GM12878 (cell line): ENCODE results near the gene AEN. TPM values are rescaled to one million over a fixed set of nuclear protein-coding genes. Genes with fewer than 3 reads are reported as not detected.
A peak's percentile ranks its signal among the peaks of the same experiment; 100 is the strongest.

ENCODE experiments used
- ATAC-seq: fragments of 200-7000 bp; cut with Tn5 transposase; 3 replicates; pipeline ENCODE4 v1.9.1; 2020; ENCODE audit warnings: mild to moderate bottlenecking, moderate library complexity
- BruUV-seq: library from RNA; stranded (reverse); fragments of 400-500 nt; replicated peaks from 2 replicates; lab custom pipeline; 2021; lab: Mats Ljungman, UMichigan
- CTCF ChIA-PET: fragments of 300-600 bp; sonication (Branson Sonifier 250); formaldehyde crosslinking; extraction: SDS; loops from one replicate; lab custom pipeline; 2021; ENCODE audit warnings: inconsistent platforms; lab: Yijun Ruan, JAX
- POLR2A ChIA-PET: fragments of 350-600 bp; formaldehyde crosslinking; extraction: SDS; loops from one replicate; lab custom pipeline; 2021; ENCODE audit warnings: inconsistent platforms; lab: Charles Lee
- RAD21 ChIA-PET: fragments of 300-600 bp; sonication (Branson Sonifier 250); formaldehyde crosslinking; loops from one replicate; lab custom pipeline; 2023; ENCODE audit warnings: antibody characterized with exemption; ENCODE audit not compliant: unreplicated experiment; lab: Charles Lee
- SMC1A ChIA-PET: fragments of 300-600 bp; sonication (Branson Sonifier 250); formaldehyde crosslinking; loops from one replicate; lab custom pipeline; 2023; ENCODE audit not compliant: unreplicated experiment, uncharacterized antibody; lab: Charles Lee
- DNase-seq: peaks from one replicate; pipeline ENCODE4 v3.0.0-alpha.2; 2011; ENCODE audit warnings: low read depth, low spot score
- FAIRE-seq: peaks from 3 replicates; lab custom pipeline; 2011; peaks lifted over from hg19 to GRCh38; lab: Jason Lieb, UNC
- H2AFZ ChIP-seq: 2 replicates; pipeline ENCODE4 v1.6.0; 2011; ENCODE audit warnings: low read depth, low read length, control low read depth; ENCODE audit not compliant: control insufficient read depth
- H3K27ac ChIP-seq: 2 replicates; pipeline ENCODE4 v1.5.1; 2011; ENCODE audit warnings: control low read depth; ENCODE audit not compliant: control insufficient read depth, insufficient read depth
- H3K27me3 ChIP-seq, 2 experiments: replicated peaks in 1 of 2; 2 replicates each; pipeline versions ENCODE4 v1.6.0 to v1.6.1; 2011; ENCODE audit warnings: low read length in 1 of 2; ENCODE audit not compliant: control insufficient read depth in 2 of 2, insufficient read depth in 2 of 2
- H3K36me3 ChIP-seq, 2 experiments: 2 replicates each; pipeline ENCODE4 v1.5.1; 2011; ENCODE audit warnings: low read length in 1 of 2; ENCODE audit not compliant: control insufficient read depth in 2 of 2, insufficient read depth in 2 of 2
- H3K4me1 ChIP-seq: 2 replicates; pipeline ENCODE4 v1.6.1; 2011; ENCODE audit warnings: mild to moderate bottlenecking, low read length, moderate library complexity, mixed read lengths; ENCODE audit not compliant: control insufficient read depth, insufficient read depth
- H3K4me2 ChIP-seq: 2 replicates; pipeline ENCODE4 v1.6.0; 2011; ENCODE audit warnings: control low read depth; ENCODE audit not compliant: control insufficient read depth, insufficient read depth
- H3K4me3 ChIP-seq: fragments of 200-600 bp; sonication (generic); 2 replicates; pipeline ENCODE4 v1.5.1; 2016
- H3K79me2 ChIP-seq: 2 replicates; pipeline ENCODE4 v1.6.0; 2011; ENCODE audit warnings: low read length; ENCODE audit not compliant: control insufficient read depth, insufficient read depth
- H3K9ac ChIP-seq: 2 replicates; pipeline ENCODE4 v1.8.0; 2011; ENCODE audit warnings: low read length, control low read depth, mixed read lengths; ENCODE audit not compliant: control insufficient read depth, insufficient read depth
- H3K9me3 ChIP-seq: replicated peaks from 3 replicates; pipeline ENCODE4 v1.5.1; 2011; ENCODE audit warnings: mild to moderate bottlenecking, low read length; ENCODE audit not compliant: control insufficient read depth, insufficient read depth
- H4K20me1 ChIP-seq: 2 replicates; pipeline ENCODE4 v1.6.0; 2011; ENCODE audit not compliant: control insufficient read depth, insufficient read depth
- BHLHE40 ChIP-seq, 2 experiments: fragments of 450-650 bp in 1 of 2; IDR thresholded peaks; 2 replicates each; pipeline ENCODE4 v1.6.1; 2011 to 2017; ENCODE audit warnings: low read depth in 2 of 2, borderline replicate concordance in 1 of 2, improper control_type of control experiment in 1 of 2, low read length in 1 of 2, mild to moderate bottlenecking in 1 of 2
- CBX5 ChIP-seq: sonication (generic); IDR thresholded peaks from 2 replicates; pipeline ENCODE4 v1.6.1; 2016; ENCODE audit warnings: low read depth, moderate library complexity, mild to moderate bottlenecking, inconsistent platforms
- EP300 ChIP-seq, 2 experiments: fragments of 150-350 bp in 1 of 2; IDR thresholded peaks; 2 replicates each; pipeline ENCODE4 v1.6.1; 2011 to 2012; ENCODE audit warnings: low read depth in 2 of 2, low read length in 2 of 2, borderline replicate concordance in 1 of 2, improper control_type of control experiment in 1 of 2, inconsistent platforms in 1 of 2; ENCODE audit not compliant: control insufficient read depth in 1 of 2
- ETV6 ChIP-seq, 2 experiments: fragments of 450-650 bp in 1 of 2; IDR thresholded peaks in 1 of 2; conservative IDR thresholded peaks in 1 of 2; 2 replicates each; pipeline ENCODE4 v1.6.1; 2014; ENCODE audit warnings: antibody characterized with exemption in 1 of 2, borderline replicate concordance in 1 of 2, low read depth in 1 of 2, mild to moderate bottlenecking in 1 of 2, moderate library complexity in 1 of 2
- HDAC6 ChIP-seq: fragments of 200-600 bp; sonication (generic); IDR thresholded peaks from one replicate; pipeline ENCODE4 v1.8.0; 2017; ENCODE audit warnings: antibody characterized with exemption; ENCODE audit not compliant: unreplicated experiment
- JUNB ChIP-seq: IDR thresholded peaks from 2 replicates; pipeline ENCODE4 v1.6.1; 2016; ENCODE audit warnings: antibody characterized with exemption, mild to moderate bottlenecking
- KDM1A ChIP-seq: fragments of 200-600 bp; sonication (generic); IDR thresholded peaks from 2 replicates; pipeline ENCODE4 v1.6.1; 2016; ENCODE audit warnings: borderline replicate concordance
- WGBS: methylation state at CpG from one replicate; pipeline ENCODE4 v1.1.6; 2016; ENCODE audit warnings: low lambda C conversion rate; ENCODE audit not compliant: insufficient replicate concordance, insufficient coverage; ENCODE audit errors: missing lambda C conversion rate; 5-methylcytosine and 5-hydroxymethylcytosine counted together
- in situ Hi-C: fragments of 300-500 bp; cut with MboI; formaldehyde crosslinking; loops from 9 replicates; pipeline ENCODE4 v1.14.3; 2018; ENCODE audit warnings: mixed read lengths
- intact Hi-C: fragments of 100-400 bp; cut with micrococcal nuclease; formaldehyde crosslinking; loops from one replicate; pipeline ENCODE4 v1.14.2; 2022; ENCODE audit not compliant: unreplicated experiment
- polyA plus RNA-seq, 11 experiments: library from polyadenylated mRNA; depleted of rRNA in 4 of 11; unstranded in 6 of 11; stranded (reverse) in 5 of 11; fragments of >200 nt; fragmentation: Nextera tagmentation in 4 of 11; fragmentation: Illumina TruSeq in 1 of 11; extraction: Ambion mirVana in 4 of 11; extraction: Trizol in 1 of 11; gene quantifications; 1 replicate in 1 of 11; 2 replicates in 10 of 11; pipeline versions ENCODE4 v1.2.1 to v1.2.3, GENCODE V29; 2011 to 2016; ENCODE audit warnings: inconsistent platforms in 2 of 11, missing spikeins in 2 of 11, low read depth in 1 of 11
- total RNA-seq, 4 experiments: library from RNA; depleted of rRNA in 3 of 4; stranded (reverse); fragments of >200 nt in 3 of 4; fragmentation: Illumina TruSeq in 1 of 4; extraction: Trizol in 1 of 4; gene quantifications; 2 replicates each; pipeline versions ENCODE4 v1.2.1 to v1.2.3, GENCODE V29; 2013 to 2021
- TF ChIP-seq, protein P1 (sequence below): fragments of 450-650 bp; IDR thresholded peaks from 2 replicates; pipeline ENCODE4 v1.6.1; 2017; ENCODE audit warnings: mild to moderate bottlenecking, moderate library complexity
- TF ChIP-seq, protein P2 (sequence below): IDR thresholded peaks from 2 replicates; pipeline ENCODE4 v1.6.1; 2012; ENCODE audit warnings: low read length, inconsistent platforms
- TF ChIP-seq, protein P3 (sequence below): IDR thresholded peaks from 2 replicates; pipeline ENCODE4 v1.6.1; 2011; ENCODE audit warnings: borderline replicate concordance, low read depth, mild to moderate bottlenecking, moderate library complexity, low read length; ENCODE audit not compliant: insufficient read depth, poor library complexity, severe bottlenecking

Gene AEN
- total and polyA plus RNA-seq, 10 of the 15 experiments (the other 5 are each of a cell fraction or from before 2014, with no cell fraction given) = 11.7 to 81.2 (median 53.7) TPM

DNA sequence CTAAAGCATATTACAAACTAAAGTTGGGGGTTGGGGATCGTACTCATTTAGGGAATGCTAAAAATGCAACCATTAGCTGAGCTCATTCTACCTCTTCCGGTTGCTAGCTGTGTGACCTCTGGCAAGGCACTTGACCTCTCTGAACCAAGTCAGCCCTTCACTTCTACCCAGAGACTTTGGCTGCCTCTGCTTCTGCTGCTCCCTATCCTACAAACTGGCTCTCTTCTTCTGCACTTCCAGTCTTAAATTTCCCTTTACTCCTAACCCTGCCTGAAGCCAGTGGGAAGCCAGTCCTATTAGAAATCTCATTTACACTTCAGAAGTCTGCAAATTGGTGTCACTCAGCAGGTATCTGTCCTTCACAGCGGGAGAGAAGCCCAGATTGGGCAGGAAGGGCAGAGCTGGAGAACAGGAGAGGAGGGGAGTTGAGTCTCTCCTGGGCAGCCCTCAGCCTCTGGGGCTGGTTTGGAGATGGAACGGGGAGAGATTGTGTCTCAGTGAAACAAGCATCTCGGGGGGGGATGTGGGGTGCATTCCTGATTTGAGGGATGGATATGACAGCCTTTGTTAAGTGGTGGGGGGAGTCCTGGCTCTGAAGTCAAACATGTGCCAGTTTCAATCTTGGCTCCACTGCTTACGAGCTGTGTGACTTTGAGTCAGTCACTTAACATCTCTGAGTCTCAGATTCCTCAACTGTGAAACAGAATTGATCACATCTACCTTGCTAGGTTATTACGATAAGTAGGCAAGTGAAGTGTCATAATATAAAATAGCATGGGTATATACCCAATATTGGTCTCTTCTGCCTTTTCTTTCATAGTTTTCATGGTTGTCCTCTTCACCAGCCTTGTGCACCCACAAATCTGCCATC lies 7.8 kb upstream of the AEN start (continued):
- TF ChIP-seq, protein P1, sequence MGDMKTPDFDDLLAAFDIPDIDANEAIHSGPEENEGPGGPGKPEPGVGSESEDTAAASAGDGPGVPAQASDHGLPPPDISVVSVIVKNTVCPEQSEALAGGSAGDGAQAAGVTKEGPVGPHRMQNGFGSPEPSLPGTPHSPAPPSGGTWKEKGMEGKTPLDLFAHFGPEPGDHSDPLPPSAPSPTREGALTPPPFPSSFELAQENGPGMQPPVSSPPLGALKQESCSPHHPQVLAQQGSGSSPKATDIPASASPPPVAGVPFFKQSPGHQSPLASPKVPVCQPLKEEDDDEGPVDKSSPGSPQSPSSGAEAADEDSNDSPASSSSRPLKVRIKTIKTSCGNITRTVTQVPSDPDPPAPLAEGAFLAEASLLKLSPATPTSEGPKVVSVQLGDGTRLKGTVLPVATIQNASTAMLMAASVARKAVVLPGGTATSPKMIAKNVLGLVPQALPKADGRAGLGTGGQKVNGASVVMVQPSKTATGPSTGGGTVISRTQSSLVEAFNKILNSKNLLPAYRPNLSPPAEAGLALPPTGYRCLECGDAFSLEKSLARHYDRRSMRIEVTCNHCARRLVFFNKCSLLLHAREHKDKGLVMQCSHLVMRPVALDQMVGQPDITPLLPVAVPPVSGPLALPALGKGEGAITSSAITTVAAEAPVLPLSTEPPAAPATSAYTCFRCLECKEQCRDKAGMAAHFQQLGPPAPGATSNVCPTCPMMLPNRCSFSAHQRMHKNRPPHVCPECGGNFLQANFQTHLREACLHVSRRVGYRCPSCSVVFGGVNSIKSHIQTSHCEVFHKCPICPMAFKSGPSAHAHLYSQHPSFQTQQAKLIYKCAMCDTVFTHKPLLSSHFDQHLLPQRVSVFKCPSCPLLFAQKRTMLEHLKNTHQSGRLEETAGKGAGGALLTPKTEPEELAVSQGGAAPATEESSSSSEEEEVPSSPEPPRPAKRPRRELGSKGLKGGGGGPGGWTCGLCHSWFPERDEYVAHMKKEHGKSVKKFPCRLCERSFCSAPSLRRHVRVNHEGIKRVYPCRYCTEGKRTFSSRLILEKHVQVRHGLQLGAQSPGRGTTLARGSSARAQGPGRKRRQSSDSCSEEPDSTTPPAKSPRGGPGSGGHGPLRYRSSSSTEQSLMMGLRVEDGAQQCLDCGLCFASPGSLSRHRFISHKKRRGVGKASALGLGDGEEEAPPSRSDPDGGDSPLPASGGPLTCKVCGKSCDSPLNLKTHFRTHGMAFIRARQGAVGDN = no peak
- TF ChIP-seq KDM1A (no peak), JUNB (peak; percentile 57)

DNA sequence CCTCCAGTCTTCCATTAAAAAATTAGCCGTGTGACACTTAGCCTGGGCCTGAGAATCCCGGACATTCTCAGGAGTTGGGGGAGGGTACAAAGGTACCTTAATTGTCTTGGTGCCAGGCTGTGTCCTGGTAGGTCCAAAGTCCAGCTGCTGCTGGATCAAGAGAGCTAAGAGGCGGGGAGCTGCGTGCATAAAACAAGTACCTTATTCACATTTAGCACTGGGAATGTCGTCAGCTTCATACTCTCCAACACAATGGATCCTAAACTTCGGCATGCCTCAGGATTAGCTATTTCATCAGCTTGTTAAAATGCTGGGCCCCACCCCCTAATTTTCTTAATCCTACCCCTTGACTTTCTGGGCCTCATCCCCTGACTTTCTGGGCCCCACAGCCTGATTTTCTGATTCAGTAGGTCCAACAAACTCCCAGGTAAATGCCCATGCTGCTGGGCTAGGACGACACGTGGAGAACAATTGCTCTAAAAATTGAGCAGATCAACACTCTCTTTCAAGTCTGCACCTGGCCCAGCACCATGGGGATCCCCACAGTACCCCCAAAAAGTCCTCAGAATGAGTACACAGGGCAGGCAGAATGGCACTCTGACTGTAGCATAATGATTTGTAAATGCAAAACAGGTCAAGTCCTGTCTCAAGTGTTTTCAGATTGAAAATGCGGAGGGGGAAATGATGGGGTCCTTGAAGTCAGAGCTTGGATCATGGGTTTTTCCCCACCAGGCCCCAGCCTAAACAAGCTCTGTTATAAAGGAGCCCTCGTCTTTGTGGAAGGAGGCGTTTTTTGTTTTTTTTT lies 5.6 kb upstream of the AEN start:
- DNase-seq (no peak), FAIRE-seq (peak; percentile 35), ATAC-seq (peak; percentile 84)
- Histone ChIP-seq H3K4me1 (peaks cover 32% of the 10 kb centered on the region), H3K27me3 (no peaks in the 10 kb centered on the region), H3K4me2 (peak overlapping the region; percentile 56), H2AFZ (peak overlapping the region; percentile 90), H4K20me1 (no peaks in the 10 kb centered on the region), H3K79me2 (no peaks in the 10 kb centered on the region), H3K27ac (peak overlapping the region; percentile 78), H3K9ac (peak overlapping the region; percentile 15; the same call in 1 of the 2 replicates), H3K36me3 (no peaks in the 10 kb centered on the region), H3K4me3 (no peak overlapping the region), H3K9me3 (no peaks in the 10 kb centered on the region)
- ChIA-PET CTCF (interaction anchor here (0.8 to 3.5 kb wide), 9 partner anchors 9 to 145 kb away, joined by 3 to 14 read pairs (median 4); partner anchors contain the start of gene ISG20), SMC1A (interaction anchor here (0.7 to 1.9 kb wide), 3 partner anchors 9 to 143 kb away, joined by 3 to 8 read pairs (median 4); no protein-coding TSS in a partner anchor), RAD21 (interaction anchor here (0.6 to 2.3 kb wide), 4 partner anchors 9 to 148 kb away, joined by 3 to 10 read pairs (median 4); partner anchors contain the start of genes MRPL46 and MRPS11), POLR2A (no interaction called here)
- no TSS peak for BruUV-seq
- in situ Hi-C loops = no loop called here
- WGBS = 36% methylated on average over 11 of the region's 11 CpGs
- intact Hi-C loops = no loop called here
- 0 out of 4 replicates have a peak, but pooled peaks of 1 of the 2 experiments have one; percentile 13 for TF ChIP-seq EP300 (IDR thresholded peaks at IDR 0.05; ENCODE audit: borderline replicate concordance in 1 of 2, control insufficient read depth in 1 of 2, low read depth in 2 of 2, low read length in 2 of 2)
- peak in 1 of 2 experiments; percentile 10; a peak in 1 of 4 replicates for TF ChIP-seq BHLHE40 (IDR thresholded peaks at IDR 0.05; ENCODE audit: borderline replicate concordance in 1 of 2, low read depth in 2 of 2, low read length in 1 of 2)
- TF ChIP-seq CBX5 = peak; percentile 38; the same call in 1 of the 2 replicates
- TF ChIP-seq, protein P2, sequence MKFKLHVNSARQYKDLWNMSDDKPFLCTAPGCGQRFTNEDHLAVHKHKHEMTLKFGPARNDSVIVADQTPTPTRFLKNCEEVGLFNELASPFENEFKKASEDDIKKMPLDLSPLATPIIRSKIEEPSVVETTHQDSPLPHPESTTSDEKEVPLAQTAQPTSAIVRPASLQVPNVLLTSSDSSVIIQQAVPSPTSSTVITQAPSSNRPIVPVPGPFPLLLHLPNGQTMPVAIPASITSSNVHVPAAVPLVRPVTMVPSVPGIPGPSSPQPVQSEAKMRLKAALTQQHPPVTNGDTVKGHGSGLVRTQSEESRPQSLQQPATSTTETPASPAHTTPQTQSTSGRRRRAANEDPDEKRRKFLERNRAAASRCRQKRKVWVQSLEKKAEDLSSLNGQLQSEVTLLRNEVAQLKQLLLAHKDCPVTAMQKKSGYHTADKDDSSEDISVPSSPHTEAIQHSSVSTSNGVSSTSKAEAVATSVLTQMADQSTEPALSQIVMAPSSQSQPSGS = peak; percentile 41; the same call in 1 of the 2 replicates
- TF ChIP-seq HDAC6 = no peak
- TF ChIP-seq, protein P3, sequence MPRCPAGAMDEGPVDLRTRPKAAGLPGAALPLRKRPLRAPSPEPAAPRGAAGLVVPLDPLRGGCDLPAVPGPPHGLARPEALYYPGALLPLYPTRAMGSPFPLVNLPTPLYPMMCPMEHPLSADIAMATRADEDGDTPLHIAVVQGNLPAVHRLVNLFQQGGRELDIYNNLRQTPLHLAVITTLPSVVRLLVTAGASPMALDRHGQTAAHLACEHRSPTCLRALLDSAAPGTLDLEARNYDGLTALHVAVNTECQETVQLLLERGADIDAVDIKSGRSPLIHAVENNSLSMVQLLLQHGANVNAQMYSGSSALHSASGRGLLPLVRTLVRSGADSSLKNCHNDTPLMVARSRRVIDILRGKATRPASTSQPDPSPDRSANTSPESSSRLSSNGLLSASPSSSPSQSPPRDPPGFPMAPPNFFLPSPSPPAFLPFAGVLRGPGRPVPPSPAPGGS = peak; percentile 58
- TF ChIP-seq ETV6 (conservative IDR thresholded peaks at IDR 0.05 in 1 of 2, IDR thresholded peaks at IDR 0.05 in 1 of 2; ENCODE audit: borderline replicate concordance in 1 of 2, low read depth in 1 of 2) = peak in 1 of 2 experiments; percentile 41; a peak in 1 of 4 replicates
